Posterior cingulate gyrus (tissue), 11 donors: ENCODE data around the gene ITIH5.

Source experiments
- DNase-seq, 10 donors: peaks; one replicate each; pipeline versions ENCODE4 v3.0.0 to v3.0.0-alpha.2; 2020 to 2021; ENCODE audit warnings: mixed read lengths in 3 of 10
- intact Hi-C: fragments of 100-400 bp; cut with DNase I; formaldehyde crosslinking; loops from one replicate; pipeline ENCODE4 v1.15.1; 2023

Gene ITIH5

GRCh38 chr10:7529638-7530037, 137.1 kb downstream of the ITIH5 start:
- peak in 6 of 10 donors; percentile 24 to 93 (median 52) for DNase-seq
- intact Hi-C loops = loop anchor here (1.0 to 2.0 kb wide), 2 partner anchors 93 to 158 kb away; no protein-coding TSS in a partner anchor

DNA sequence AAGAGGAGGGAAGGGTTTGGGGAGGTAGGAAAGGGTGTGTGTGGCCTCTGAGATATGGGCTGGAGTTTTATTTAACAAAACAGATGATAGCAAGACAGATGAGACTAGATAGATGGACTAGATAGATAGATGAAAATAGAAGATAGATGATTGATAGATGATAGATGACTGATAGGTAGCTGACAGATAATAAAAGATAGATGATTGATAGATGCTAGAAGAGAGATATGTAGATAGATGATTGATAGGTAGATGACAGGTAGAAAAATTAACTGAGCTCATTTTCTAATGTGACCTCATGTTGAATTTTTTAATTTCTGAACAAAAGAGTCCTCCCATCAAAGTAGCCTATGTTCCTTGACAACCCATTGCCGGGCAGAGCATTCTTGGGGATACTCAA, 139.3 kb downstream of the ITIH5 start:
- intact Hi-C loops = no loop called here
- no peak for DNase-seq

DNA sequence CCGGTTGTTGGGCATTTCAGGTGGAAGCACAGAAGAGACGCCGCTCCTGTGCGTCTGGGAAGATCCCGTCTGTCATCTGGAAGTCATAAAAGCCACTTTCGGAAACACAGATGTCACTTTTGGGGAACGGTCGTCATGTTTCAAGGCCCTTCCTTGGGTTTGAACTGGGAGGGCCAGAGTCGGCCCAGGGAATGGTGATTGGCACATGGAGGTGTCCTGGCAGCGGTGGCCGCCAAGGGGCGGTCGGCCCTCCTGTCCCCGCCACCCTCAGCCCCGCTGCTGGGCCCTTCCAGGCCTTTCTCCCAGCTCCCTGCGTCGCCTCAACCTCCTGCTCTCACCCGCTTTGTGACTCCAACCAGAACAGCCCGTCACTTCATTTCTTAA, 140.8 kb downstream of the ITIH5 start:
- no peak for DNase-seq
- intact Hi-C loops = no loop called here

DNA sequence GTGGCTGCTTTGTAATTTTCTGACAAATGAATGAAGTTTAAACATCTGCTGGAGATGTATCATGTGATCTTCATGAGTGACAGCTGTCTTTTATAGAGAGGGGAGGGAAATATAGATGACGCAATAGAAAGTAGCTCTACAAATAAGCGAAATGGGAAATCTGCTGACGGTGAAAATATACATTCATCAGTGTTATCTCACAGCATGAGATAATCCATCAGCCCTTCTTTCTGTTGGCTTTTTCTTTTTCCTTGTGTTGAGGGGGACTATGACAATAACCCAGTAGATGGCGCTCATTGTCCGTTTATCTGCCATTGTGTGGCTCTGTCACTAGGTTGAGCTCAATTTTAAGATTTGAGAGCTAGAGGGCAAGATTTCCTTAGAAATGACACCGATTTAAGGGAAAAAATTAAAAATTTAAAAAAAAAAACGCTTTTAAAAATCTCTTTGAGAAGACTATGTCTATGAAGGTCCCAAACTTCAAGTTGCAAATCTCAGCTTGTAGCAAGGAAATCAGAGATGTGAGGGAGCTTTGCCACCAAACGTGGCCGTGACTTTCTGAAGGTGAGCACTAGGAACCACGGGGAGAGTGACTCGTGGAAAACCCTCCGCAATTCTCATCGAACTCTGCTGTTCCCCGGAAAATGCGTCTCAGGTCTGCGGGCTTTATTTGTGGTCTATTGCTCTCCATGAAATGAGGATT, 141.3 kb downstream of the ITIH5 start:
- intact Hi-C loops = loop anchor here (1.0 to 2.0 kb wide), 3 partner anchors 162 to 1777 kb away; no protein-coding TSS in a partner anchor
- DNase-seq = peak in 5 of 10 donors; percentile 23 to 65 (median 57)

DNA sequence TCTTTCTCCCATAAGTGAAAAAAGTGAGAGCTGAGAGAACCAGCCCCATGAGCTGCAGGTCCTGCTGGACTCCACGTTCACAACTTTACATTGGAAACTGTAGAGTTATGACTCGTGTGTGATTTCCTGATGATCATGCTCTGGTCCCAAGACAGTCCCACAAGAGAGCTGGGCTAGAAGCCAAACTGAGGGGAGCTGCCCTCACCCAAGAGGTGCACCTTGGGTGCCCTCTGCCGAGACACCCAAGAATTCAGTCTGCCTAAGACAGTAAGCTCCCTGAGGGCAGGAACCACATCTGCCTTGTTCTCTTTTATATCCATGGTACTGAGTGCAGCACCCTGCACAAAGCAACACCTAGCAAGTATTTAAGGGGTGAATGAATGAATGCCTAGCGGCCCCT, 143.1 kb downstream of the ITIH5 start:
- intact Hi-C loops = loop anchor here (2.0 kb wide), 2 partner anchors 1771 to 1779 kb away; no protein-coding TSS in a partner anchor
- DNase-seq = no peak

GRCh38 chr10:7520507-7521485, 146.0 kb downstream of the ITIH5 start:
- no peak for DNase-seq
- intact Hi-C loops = no loop called here

- intact Hi-C loops = no loop called here
- DNase-seq = no peak
Measured at GRCh38 chr10:7519351-7519750, 147.4 kb downstream of the ITIH5 start.

DNA sequence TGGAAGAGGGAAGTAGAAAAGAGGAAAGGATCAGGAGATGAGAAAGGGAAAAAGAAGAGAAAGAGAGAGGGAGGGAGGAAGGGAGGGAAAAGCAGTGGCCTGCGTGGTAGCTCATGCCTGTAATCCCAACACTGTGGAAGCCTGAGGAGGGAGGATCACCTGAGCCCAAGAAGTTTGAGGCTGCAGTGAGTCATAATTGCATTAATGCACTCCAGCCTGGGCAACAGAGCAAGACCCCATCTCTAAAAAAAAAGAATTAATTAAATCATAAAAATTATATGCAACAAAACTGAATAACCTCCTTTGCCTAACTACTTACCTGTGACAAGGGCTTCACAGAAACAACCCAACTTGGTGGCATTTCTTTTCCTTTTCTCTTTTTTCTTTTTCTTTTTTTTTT, 148.1 kb downstream of the ITIH5 start:
- intact Hi-C loops = no loop called here
- no peak for DNase-seq

DNA sequence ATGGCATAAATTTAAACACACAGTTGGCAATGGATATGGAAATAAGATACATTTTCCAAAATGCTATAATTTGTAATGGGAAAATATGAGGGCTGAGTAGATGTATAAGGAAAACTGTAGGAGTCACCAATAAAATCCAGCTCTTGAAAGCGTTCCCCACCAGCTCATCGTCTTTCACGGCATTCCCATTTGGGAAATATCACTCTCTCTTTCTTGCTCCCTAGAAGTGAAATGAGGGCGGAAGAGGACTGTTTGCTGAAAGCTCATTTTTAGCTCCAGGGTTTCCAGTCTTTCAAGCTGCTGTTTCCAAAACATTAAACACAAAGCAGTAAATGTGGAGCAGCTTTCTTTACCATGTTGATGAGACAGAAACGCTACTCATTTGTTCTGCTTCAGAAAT, 151.3 kb downstream of the ITIH5 start:
- intact Hi-C loops = no loop called here
- no peak for DNase-seq

DNA sequence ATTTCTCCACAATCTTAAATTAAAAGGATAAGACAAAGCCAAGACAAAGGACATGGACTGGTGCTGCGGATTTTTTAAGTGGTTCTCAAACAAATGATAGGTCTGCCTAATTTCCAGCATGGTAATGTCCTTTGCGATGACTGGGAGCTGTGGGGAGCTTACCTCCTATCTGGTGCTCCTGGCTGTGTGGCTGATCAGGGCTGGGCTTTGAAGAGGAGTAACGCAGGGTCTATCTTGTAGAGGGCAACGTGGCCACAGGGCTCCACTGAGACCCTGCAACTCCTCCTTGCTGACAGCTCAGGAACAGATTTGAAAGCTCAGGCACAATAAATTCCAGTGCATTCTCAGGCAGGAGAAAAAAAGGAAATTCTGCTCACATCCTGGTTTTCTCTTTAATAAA, 152.8 kb downstream of the ITIH5 start:
- intact Hi-C loops = no loop called here
- DNase-seq = no peak

GRCh38 chr10:7513455-7513854, 153.3 kb downstream of the ITIH5 start:
- DNase-seq = no peak
- intact Hi-C loops = no loop called here

GRCh38 chr10:7512487-7512886, 154.3 kb downstream of the ITIH5 start:
- intact Hi-C loops = no loop called here

GRCh38 chr10:7511612-7512011, 155.2 kb downstream of the ITIH5 start:
- intact Hi-C loops = no loop called here

More at GRCh38 chr10:7512487-7512886, 154.3 kb downstream of the ITIH5 start:
- DNase-seq = no peak

More at GRCh38 chr10:7511612-7512011, 155.2 kb downstream of the ITIH5 start:
- no peak for DNase-seq
